HG02798 (cell line): ENCODE results near the gene RANGAP1.

Experiments
- ATAC-seq: cut with Tn5 transposase; IDR thresholded peaks from one replicate; pipeline ENCODE4 v1.9.1; 2021; ENCODE audit warnings: mild to moderate bottlenecking; ENCODE audit not compliant: unreplicated experiment, poor library complexity

Gene RANGAP1, protein sequence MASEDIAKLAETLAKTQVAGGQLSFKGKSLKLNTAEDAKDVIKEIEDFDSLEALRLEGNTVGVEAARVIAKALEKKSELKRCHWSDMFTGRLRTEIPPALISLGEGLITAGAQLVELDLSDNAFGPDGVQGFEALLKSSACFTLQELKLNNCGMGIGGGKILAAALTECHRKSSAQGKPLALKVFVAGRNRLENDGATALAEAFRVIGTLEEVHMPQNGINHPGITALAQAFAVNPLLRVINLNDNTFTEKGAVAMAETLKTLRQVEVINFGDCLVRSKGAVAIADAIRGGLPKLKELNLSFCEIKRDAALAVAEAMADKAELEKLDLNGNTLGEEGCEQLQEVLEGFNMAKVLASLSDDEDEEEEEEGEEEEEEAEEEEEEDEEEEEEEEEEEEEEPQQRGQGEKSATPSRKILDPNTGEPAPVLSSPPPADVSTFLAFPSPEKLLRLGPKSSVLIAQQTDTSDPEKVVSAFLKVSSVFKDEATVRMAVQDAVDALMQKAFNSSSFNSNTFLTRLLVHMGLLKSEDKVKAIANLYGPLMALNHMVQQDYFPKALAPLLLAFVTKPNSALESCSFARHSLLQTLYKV

DNA sequence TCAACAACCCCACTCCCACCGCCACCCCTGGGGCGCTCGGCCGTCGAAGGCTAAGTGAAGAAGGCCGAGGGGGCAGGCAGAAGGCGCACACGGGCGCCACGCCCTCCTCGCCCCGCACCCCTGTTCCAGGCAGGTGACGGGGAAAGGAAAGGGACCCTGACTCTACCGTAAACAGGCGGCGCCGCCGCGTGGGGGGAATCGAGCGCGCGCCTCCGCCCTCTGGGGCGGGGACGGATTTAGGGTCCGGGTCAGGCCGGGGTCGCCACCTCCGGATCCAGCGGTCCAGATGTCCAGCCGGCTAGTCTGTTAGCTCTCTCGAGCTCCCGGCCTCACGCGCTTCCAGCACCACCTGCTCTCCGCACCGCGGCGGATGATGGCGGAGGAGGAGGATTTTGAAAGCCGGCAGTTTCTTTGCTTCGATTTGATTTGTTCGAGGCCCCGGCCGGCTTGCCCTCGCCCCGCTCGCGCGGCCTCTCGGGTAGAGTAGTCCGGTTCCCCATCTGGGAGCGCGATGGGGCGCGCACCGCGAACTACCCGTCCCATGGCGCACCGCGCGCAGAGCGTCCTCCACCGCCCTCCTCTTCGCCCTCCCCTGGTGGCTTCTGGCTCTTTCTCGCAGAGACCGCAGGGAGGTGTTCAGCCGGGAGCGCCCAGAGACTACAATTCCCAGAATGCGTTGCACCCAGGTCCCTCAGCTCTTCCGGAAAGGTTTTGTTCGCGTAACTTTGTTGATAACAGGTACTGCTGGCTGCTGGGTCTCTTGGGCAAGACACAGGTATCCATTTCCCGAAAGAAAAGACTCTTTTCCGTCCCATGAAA, at the start of gene RANGAP1:
Gene RANGAP1 (minus strand): TSS at position 368 of the 819 bp plus-strand sequence. CDS start 5,143 bp downstream, outside the sequence.
- ATAC-seq: peak; percentile 97

GRCh38 chr22:41334951-41335635, 49.1 kb upstream of the RANGAP1 start:
- ATAC-seq: no peak

DNA sequence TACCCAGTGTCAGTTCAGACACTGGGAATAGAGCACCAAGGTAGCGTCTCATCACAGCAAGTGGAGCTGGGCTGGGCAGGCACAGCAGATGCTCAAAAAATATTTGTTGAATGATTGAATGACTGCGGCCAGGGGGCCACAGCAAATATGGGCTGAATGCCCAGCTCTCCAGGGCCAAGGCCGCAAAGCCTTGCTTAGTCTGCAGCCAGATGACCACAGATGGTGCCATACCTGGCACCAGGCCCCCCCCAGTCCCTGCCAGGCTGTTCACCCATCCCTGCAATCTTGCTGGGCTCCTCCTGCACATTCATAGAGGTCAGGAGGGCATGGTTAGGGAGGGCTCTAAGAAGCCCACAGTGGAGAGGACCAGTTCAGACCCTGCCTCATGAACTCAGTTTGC, 48.2 kb upstream of the RANGAP1 start:
- no peak for ATAC-seq

DNA sequence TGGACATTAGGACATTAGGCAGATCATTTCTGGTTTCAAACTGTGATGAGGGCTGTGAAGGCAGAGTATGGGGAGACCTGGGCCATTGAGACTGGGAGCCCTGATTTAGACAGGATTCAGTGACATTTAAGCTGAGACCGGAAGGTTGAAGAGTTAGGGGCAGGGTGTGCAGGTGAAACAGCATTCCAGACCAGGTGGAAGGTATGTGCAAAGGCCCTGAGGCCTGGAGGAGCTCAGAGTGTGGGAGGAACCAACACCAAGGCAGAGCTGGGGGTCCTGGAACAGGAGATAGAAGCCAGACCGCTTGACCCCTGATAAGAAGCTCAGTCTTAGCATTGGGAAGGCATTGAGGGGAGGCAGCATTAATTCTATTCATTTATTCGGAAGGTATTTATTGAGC, 47.8 kb upstream of the RANGAP1 start:
- no peak for ATAC-seq

DNA sequence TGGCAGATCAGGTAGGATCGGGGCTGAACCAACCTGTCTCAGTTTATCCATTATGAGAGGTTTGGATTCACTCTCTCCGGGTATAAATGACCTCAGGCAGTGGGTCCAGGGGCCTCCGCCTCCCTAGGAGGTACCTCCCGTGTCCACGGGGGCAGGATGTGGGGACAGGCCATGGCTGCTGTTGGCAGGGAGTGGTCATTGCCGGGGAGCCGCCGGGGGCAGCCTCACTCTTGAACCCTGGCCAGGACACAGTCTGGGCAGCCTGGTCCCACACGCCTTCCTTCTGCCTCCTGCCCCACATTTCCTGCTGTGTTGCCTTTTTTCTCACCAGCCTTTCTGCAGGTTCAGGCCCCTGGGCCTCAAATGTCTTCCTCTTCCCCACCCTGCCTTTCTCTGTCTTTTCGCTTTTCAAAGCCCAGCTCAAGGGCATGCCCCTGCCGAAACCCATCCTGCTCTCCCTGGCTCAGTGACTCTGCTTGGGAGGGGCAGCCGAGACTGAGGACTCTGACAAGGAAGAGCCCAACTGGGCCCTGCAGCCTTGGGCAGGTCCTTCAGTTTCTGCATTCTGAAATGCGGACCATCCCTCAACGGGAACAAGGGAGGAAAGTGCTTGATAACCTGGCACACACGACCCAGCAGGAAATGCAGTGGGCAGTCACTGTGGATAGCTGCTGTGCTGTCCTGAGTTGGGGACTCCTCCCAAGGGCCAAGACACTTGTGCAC, 46.4 kb upstream of the RANGAP1 start:
- ATAC-seq: no peak

DNA sequence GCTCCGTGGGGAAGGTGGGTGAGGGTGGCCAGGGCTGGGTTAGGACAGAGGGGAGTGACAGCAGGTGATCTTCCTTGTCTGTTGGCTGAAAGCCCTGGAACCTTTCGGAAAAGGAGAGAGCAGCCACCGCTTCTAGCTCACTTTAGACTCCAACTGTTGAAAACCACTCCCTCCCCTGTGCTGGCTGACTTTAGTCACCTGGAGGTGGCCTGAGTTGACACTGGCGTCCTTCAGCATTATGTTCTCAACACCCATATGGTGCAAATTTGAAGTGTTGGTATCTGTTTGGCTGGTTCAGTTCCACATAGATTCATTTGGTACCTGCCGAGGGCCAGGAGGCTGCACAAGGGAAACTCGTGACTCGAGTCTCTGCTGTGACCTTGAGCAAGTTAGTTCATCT, 44.2 kb upstream of the RANGAP1 start:
- no peak for ATAC-seq

- no peak for ATAC-seq
These were observed 41.1 kb upstream of the RANGAP1 start for GRCh38 chr22:41327124-41327523.

DNA sequence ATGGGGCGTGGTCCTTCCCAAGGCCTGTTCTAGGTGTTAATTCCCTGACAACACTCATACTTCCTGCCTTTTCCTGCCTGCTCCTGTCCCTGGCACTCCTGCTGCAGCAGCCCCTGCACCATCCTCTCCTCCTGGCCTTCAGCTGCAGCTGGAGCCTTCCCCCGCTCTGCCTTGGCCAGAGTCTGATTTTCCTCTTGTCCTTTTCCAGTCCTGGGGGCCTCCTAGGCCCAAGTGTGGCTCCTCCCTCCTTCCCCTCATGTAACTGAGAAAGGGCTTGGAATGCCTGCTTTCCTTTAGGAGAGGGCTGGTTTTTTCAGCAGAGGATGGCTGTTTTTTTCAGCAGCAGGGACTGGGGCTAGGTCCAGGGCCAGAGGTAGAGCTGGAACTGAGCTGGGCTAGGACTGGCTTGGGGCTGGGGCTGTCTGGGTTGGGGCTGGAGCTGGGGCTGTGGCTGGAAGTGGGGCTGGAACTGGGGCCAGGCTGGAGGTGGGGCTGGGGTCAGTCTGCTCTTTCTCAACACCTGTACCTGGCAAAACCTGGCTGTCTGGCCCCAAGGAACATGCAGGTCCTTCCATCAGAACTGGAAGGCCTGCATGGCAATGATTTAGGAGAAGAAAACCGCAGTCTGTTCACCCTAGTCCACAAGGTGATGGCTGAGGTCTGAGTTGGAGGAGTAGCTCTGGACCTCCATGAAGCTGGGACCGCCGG, 39.0 kb upstream of the RANGAP1 start:
- ATAC-seq: no peak

DNA sequence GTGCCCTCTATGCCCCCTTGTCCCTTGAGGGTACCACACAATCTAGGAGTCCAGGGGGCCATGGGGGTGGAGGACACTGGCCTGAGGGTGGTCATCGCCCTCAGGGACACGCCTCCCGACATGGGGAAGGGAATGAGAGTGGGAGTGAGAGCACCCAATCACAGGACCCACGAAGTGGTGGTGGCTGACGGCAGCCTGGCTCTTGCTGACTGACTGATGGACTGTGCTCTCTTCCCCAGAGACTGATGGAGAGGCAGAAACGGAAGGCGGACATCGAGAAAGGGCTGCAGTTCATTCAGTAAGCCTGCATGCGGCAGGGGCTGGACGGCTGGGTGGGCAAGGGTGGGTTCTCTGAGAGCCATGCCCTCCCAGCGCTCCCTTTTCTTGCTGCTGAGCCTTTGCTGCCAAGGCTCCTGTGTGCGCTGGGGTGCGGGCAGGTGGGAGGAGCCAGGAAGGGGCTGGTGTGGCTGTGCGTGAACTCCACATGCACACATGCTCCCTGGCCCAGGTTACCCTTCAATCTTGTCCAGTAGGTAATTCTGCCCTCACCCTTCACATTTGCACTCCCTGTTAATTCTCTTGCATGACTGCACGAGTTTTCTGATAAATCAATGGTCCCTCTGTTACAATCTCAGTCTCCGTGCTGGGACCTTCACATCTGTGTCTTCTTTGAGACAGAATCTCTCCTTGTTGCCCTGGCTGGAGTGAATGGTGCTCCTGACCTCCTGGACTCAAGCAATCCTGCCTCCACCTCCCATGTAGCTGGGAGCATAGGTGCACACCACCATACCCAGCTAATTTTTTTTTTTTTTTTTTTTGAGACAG, 34.6 kb upstream of the RANGAP1 start:
- ATAC-seq: no peak

DNA sequence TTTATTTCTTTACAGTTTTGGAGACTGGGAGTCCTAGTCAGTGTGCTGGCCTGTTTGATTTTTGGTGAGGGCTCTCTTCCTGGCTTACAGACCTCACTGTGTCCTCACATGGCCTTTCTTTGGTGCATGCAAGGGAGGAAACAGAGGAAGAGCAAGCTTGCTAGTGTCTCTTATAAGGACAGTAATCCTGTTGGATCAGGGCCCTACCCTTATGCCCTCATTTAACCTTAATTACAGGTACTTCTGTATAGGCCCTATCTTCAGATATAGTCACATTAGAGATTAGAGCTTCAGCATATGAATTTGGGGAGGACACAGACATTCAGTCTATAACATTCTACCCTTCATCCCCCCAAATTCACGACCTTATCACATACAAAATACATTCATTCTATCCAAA, 29.6 kb upstream of the RANGAP1 start:
- no peak for ATAC-seq

GRCh38 chr22:41314821-41315220, 28.8 kb upstream of the RANGAP1 start:
- ATAC-seq: no peak

DNA sequence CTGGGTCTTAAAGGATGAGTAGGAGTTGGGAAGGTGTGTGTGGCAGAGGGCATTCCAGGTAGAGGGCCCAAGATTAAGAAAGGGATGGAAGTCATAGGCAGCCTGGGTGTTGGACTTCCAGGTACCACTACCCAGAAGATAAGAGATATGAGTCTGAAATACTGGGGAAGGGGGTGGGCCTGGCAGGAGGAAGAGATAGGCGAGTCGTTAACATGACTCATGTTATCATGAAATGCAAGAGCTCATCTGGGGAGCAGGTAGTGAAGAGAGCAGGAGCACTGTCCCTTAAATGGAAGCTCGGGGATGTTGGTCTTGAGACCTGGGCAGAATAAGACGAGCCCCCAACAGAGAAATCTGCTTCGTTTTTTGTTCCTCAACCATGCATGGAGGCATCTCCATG, 25.5 kb upstream of the RANGAP1 start:
- no peak for ATAC-seq

- no peak for ATAC-seq
These were observed 24.3 kb upstream of the RANGAP1 start for GRCh38 chr22:41310336-41310735.

DNA sequence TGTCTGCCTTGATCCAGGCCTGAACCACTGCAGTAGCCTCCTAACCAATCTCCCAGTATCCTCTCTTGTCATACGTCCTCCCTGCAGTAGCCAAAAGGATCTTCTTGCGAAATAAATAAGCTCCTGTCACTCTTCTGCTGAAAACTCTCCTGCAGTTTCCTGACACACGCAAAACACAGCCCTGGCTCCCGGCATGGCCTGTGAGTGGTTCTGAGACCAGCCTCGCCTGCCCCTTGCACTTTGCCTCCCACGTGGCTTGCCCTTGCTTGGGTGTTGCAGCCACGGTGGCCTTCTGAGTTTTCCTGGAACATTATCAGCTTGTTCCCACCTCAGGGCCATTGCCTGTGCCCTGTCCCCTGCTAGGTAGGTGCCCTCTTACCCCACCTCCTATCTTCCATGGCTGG, 22.6 kb upstream of the RANGAP1 start:
- no peak for ATAC-seq

GRCh38 chr22:41308054-41308453, 22.1 kb upstream of the RANGAP1 start:
- no peak for ATAC-seq

DNA sequence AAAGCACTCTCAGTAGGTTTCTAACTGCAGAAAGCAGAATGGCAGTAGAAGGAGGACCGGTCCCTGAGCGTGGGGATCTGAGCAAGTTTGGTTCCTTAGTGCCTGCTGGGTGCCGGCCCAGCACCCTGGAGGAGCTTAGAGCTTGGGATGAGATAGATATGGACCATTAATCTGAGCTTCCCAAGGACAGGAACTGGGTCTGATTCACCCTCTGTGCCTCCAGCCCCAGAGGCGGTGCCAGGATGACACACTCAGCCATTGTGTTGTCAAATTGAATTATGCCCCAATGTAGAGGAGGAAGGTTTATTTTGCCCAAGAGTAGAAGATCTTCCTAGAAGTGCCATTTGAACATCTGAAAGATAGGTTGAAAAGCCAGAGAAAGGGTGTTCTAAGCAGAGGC, 19.7 kb upstream of the RANGAP1 start:
- ATAC-seq: no peak

- ATAC-seq: no peak
These were observed 16.8 kb upstream of the RANGAP1 start for GRCh38 chr22:41302811-41303210.

- ATAC-seq: no peak
These were observed 16.2 kb upstream of the RANGAP1 start for GRCh38 chr22:41302021-41302767.
